ENCODE measurements around the gene LRRC40. TPM values are rescaled to one million over a fixed set of nuclear protein-coding genes. Genes with fewer than 3 reads are reported as not detected.
A peak's percentile ranks its signal among the peaks of the same experiment; 100 is the strongest.

Gene LRRC40
- total and polyA plus RNA-seq, 8 donors: 1.4 to 32.7 (median 5.9) TPM

GRCh38 chr1:70204139-70204538 lies 1.2 kb downstream of the LRRC40 start:
- WGBS, 5 donors: 91 to 97% (median 94%) methylated on average over 1 of the region's 1 CpG
- no peak for DNase-seq
- Histone ChIP-seq H3K4me3 (peak overlapping the region in 2 of 4 donors; percentile 75 to 93), H3K4me1 (peaks cover 27 to 65% (median 48%) of the 10 kb centered on the region in 4 donors), H3K27ac (no peak overlapping the region), H3K9me3 (no peaks in the 10 kb centered on the region), H3K27me3 (no peaks in the 10 kb centered on the region), H3K36me3 (peaks cover 4 to 14% (median 6%) of the 10 kb centered on the region in 4 donors)
- TF ChIP-seq CTCF (IDR thresholded peaks at IDR 0.05) (no peak), EP300 (IDR thresholded peaks at IDR 0.05) (no peak), POLR2A (IDR thresholded peaks at IDR 0.05) (no peak), POLR2AphosphoS5 (IDR thresholded peaks at IDR 0.05) (no peak)
- intact Hi-C loops (cut with DNase I; ENCODE audit: low total_unique reads): no loop called here

GRCh38 chr1:70202173-70202758 lies 3.1 kb downstream of the LRRC40 start:
- no peaks in the 10 kb centered on the region for H3K27me3 ChIP-seq
- intact Hi-C loops (cut with DNase I; ENCODE audit: low total_unique reads): no loop called here
- no peak overlapping the region for H3K4me3 ChIP-seq
- H3K36me3 ChIP-seq: peaks cover 0 to 6% (median 0%) of the 10 kb centered on the region in 4 donors
- WGBS, 5 donors: 56 to 67% (median 64%) methylated on average over 2 of the region's 2 CpGs
- TF ChIP-seq EP300 (IDR thresholded peaks at IDR 0.05): no peak
- TF ChIP-seq POLR2AphosphoS5 (IDR thresholded peaks at IDR 0.05): no peak
- no peak for TF ChIP-seq POLR2A (IDR thresholded peaks at IDR 0.05)
- TF ChIP-seq CTCF (IDR thresholded peaks at IDR 0.05): no peak
- H3K9me3 ChIP-seq: no peaks in the 10 kb centered on the region
- no peak overlapping the region for H3K27ac ChIP-seq
- H3K4me1 ChIP-seq: peaks cover 15 to 46% (median 34%) of the 10 kb centered on the region in 4 donors
- DNase-seq: no peak

GRCh38 chr1:70200065-70200464 lies 5.3 kb downstream of the LRRC40 start:
- intact Hi-C loops (cut with DNase I; ENCODE audit: low total_unique reads): no loop called here
- WGBS, 5 donors: 95 to 100% (median 96%) methylated on average over 4 of the region's 4 CpGs
- peaks cover 0 to 6% (median 0%) of the 10 kb centered on the region in 4 donors for H3K36me3 ChIP-seq
- peaks cover 4 to 34% (median 20%) of the 10 kb centered on the region in 4 donors for H3K4me1 ChIP-seq
- H3K9me3 ChIP-seq: no peaks in the 10 kb centered on the region
- no peak overlapping the region for H3K4me3 ChIP-seq
- no peaks in the 10 kb centered on the region for H3K27me3 ChIP-seq
- no peak for DNase-seq
- no peak overlapping the region for H3K27ac ChIP-seq
- no peak for TF ChIP-seq CTCF (IDR thresholded peaks at IDR 0.05)
- TF ChIP-seq POLR2AphosphoS5 (IDR thresholded peaks at IDR 0.05): no peak
- no peak for TF ChIP-seq POLR2A (IDR thresholded peaks at IDR 0.05)
- TF ChIP-seq EP300 (IDR thresholded peaks at IDR 0.05): no peak

GRCh38 chr1:70196333-70196732 lies 9.0 kb downstream of the LRRC40 start:
- DNase-seq: no peak
- Histone ChIP-seq H3K4me1 (no peaks in the 10 kb centered on the region), H3K27me3 (no peaks in the 10 kb centered on the region), H3K9me3 (no peaks in the 10 kb centered on the region), H3K4me3 (no peak overlapping the region), H3K27ac (no peak overlapping the region), H3K36me3 (peaks cover 0 to 6% (median 0%) of the 10 kb centered on the region in 4 donors)
- TF ChIP-seq CTCF (IDR thresholded peaks at IDR 0.05) (no peak), EP300 (IDR thresholded peaks at IDR 0.05) (no peak), POLR2AphosphoS5 (IDR thresholded peaks at IDR 0.05) (no peak), POLR2A (IDR thresholded peaks at IDR 0.05) (no peak)
- 88 to 94% (median 93%) methylated on average over 3 of the region's 3 CpGs for WGBS, 5 donors
- intact Hi-C loops (cut with DNase I; ENCODE audit: low total_unique reads): no loop called here
